Measurements from ENCODE around the gene PRR35. TPM values are rescaled to one million over a fixed set of nuclear protein-coding genes. Genes with fewer than 3 reads are reported as not detected.

PRR35 gene
- total RNA-seq, 1 donor from 2014 or later = not detected

DNA sequence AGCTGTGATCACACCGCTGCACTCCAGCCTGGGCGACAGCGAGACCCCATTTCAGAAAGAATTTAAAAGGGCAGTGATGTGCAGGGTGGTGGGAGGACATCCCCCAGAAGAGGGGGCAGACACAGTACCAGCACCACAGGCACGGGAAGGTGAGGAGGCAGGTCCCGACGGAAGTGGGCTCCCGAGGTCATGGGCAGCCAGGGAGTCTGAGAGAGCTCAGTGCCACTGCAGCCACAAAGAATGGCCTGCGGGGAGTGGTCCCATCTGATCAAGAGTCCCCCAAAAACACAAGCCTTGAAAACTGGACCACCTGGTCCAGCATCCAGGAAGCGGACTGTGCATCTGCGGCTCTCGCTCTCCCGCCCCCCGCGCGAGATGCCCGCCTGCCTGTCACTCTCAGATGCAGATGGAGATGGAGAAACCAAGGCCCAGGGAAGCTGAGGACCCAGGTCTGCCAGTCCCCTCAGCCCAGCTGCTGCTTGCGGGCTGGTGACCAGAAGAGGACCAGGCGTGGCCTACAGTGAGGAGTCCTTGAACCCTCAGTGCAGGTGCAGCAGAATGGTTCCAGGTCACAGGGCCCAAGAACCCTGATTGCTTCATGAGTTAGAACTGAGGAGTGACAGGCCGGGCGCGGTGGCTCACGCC lies 37.0 kb upstream of the PRR35 start:
- Mint-ChIP-seq H3K27me3 (ENCODE audit: low read depth) (no peaks in the 10 kb centered on the region), H3K4me1 (ENCODE audit: low read depth) (peaks cover 12% of the 10 kb centered on the region), H3K9me3 (no peaks in the 10 kb centered on the region), H3K36me3 (ENCODE audit: low read depth) (peaks cover 14% of the 10 kb centered on the region), H3K27ac (no peak overlapping the region), H3K4me3 (ENCODE audit: low read depth) (no peak overlapping the region)
- DNase-seq (ENCODE audit: low spot score) = no peak
- intact Hi-C loops (cut with micrococcal nuclease) = loop anchor here (10.0 kb wide), 1 partner anchor 128 kb away; the partner anchor contains the start of gene NME4

DNA sequence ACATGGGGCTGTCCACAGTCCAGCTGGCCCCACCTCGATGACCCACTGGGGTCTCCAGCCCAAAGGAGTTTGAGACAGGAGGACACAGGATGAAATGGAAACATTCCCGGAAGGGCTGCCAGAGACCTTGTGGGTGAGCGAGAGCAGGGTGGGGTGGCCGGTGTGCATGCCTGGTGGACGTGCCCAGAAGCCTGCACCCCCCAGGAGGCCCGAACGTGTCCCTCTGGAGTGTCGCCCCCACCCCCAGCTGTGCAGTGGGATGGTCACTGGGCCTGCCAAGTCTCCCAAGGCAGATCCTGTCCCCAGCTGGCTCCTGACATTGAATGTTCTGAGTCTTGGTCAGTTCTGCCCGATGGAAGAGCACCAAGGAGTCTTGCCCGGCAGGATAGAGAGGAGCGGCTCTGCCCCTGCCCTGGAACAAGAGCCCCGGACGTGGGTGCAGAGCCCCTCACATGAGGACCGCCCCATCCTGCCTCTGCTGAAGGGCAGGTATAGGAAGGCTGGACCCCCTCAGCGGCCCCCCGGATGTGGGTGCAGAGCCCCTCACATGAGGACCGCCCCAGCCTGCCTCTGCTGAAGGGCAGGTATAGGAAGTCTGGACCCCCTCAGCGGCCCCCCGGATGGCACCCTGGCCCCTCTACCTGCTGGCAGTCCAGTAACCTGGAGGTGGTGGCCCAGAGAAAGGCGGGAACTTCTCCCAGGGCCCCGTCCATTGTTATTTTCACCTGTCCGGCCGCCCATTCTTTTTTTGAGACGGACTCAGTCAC lies 35.7 kb upstream of the PRR35 start:
- Mint-ChIP-seq H3K36me3 (ENCODE audit: low read depth) (peaks cover 19% of the 10 kb centered on the region), H3K4me1 (ENCODE audit: low read depth) (peaks cover 15% of the 10 kb centered on the region), H3K4me3 (ENCODE audit: low read depth) (no peak overlapping the region), H3K9me3 (no peaks in the 10 kb centered on the region), H3K27ac (peak overlapping the region; percentile 55), H3K27me3 (ENCODE audit: low read depth) (no peaks in the 10 kb centered on the region)
- no peak for DNase-seq (ENCODE audit: low spot score)
- intact Hi-C loops (cut with micrococcal nuclease) = loop anchor here (5.0 to 10.0 kb wide), 5 partner anchors 43 to 898 kb away; partner anchors contain the start of genes METTL26, NHLRC4, NME4 and PIGQ

DNA sequence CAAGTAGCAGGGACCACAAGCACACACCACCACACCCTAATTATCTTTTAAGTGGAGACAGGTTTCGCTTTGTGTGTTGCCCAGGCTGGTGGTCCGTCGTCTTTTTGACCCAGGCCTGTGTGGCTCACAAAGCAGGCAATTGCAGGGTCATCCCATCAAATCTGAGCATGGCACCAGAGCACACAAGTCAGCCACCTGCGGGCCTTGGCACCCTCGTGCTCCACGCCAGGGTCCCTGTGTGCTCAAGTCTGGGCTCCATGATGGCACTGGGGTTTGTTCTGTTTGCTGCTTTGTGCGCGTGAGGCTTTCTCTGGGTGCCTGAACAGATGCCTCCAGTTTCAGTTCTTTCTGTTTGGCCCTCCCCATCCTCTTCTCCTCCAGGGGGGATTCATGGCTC lies 35.1 kb upstream of the PRR35 start:
- H3K27ac Mint-ChIP-seq = peak overlapping the region; percentile 99
- H3K36me3 Mint-ChIP-seq (ENCODE audit: low read depth) = peaks cover 21% of the 10 kb centered on the region
- H3K27me3 Mint-ChIP-seq (ENCODE audit: low read depth) = no peaks in the 10 kb centered on the region
- no peaks in the 10 kb centered on the region for H3K9me3 Mint-ChIP-seq
- DNase-seq (ENCODE audit: low spot score) = no peak
- intact Hi-C loops (cut with micrococcal nuclease) = loop anchor here (5.0 to 10.0 kb wide), 5 partner anchors 42 to 897 kb away; partner anchors contain the start of genes METTL26, NHLRC4, NME4 and PIGQ
- peaks cover 18% of the 10 kb centered on the region for H3K4me1 Mint-ChIP-seq (ENCODE audit: low read depth)
- peak overlapping the region; percentile 83 for H3K4me3 Mint-ChIP-seq (ENCODE audit: low read depth)

DNA sequence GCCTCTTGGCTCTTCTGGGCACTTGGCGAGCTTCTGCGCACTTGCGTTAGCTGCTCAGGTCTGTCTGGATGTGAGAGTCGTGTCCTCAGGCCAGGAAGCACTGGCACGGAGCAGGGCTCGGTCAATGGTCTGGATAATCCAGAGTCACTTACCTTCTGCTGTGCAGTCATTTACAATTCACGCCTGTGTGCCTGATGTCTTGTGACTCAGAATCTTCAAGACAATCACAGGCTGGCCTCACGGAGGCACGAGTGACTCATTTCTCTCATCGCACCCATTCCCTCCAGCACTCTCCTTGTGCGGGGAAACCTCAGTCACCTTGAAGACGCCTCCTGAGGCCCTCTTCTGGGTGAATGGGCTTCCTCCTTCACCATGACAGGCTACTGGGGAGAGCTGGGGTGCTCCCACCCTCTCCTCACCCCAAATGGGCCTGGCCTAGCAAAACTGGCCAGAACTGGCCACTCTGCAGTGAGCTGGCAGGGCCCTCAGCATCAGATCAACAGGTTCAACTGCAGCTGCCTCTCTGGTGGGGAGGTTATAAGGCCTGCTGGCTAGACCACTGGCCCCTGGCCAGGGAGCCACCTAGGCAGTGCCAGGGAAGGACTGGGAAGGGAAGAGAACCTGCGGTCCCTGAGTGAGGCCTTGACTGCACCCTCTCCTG lies 34.5 kb upstream of the PRR35 start:
- H3K9me3 Mint-ChIP-seq = no peaks in the 10 kb centered on the region
- peak overlapping the region; percentile 99 for H3K27ac Mint-ChIP-seq
- intact Hi-C loops (cut with micrococcal nuclease) = loop anchor here (5.0 to 10.0 kb wide), 5 partner anchors 42 to 897 kb away; partner anchors contain the start of genes METTL26, NHLRC4, NME4 and PIGQ
- peak; percentile 63 for DNase-seq (ENCODE audit: low spot score)
- peak overlapping the region; percentile 83 for H3K4me3 Mint-ChIP-seq (ENCODE audit: low read depth)
- H3K4me1 Mint-ChIP-seq (ENCODE audit: low read depth) = peaks cover 21% of the 10 kb centered on the region
- peaks cover 25% of the 10 kb centered on the region for H3K36me3 Mint-ChIP-seq (ENCODE audit: low read depth)
- H3K27me3 Mint-ChIP-seq (ENCODE audit: low read depth) = no peaks in the 10 kb centered on the region

DNA sequence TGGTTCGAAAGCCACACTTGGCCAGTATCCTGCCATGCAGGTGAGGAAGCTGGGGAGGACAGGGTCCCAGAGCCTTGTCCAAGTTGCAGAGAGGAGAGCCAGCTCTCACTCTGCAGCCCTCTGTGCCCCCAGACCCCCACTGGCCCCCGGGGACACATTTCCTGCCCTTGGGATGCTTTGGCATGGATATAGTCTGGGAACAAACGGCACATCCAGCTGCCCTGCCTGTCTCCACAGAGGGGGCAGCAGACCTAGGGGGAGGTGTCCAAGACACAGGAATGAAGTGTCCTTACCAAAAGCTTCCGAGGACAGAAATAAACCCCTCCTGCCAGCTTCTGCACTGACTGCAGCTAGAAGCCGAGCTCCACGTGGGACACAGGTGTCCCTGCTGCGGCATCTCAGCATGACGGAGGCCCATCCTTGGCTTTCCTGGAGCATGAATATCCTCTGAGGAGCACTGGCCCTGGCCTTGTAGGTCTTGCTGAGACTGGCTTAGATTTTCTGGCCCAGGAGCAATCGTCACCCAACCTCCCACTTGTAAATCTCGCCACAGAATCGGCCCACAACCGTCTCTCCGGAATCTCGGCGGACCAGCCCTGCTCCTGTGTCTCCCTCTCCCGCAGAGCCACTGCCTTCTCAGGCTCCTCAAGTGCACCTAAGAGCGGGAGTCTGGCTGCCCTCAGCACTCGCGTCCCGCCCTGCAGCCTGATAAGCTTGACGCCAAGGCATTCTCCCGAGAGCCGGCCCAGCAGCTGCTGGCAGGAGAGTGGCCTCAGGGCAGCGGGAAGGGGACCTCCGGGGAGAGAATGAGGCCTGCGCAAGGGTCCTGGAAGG lies 33.8 kb upstream of the PRR35 start:
- Mint-ChIP-seq H3K27me3 (ENCODE audit: low read depth) (no peaks in the 10 kb centered on the region), H3K9me3 (no peaks in the 10 kb centered on the region), H3K36me3 (ENCODE audit: low read depth) (peaks cover 25% of the 10 kb centered on the region), H3K27ac (peak overlapping the region; percentile 99), H3K4me3 (ENCODE audit: low read depth) (peak overlapping the region; percentile 83), H3K4me1 (ENCODE audit: low read depth) (peaks cover 21% of the 10 kb centered on the region)
- intact Hi-C loops (cut with micrococcal nuclease) = loop anchor here (1.0 to 10.0 kb wide), 6 partner anchors 41 to 896 kb away; partner anchors contain the start of genes METTL26, NHLRC4, NME4 and PIGQ
- no peak for DNase-seq (ENCODE audit: low spot score)

DNA sequence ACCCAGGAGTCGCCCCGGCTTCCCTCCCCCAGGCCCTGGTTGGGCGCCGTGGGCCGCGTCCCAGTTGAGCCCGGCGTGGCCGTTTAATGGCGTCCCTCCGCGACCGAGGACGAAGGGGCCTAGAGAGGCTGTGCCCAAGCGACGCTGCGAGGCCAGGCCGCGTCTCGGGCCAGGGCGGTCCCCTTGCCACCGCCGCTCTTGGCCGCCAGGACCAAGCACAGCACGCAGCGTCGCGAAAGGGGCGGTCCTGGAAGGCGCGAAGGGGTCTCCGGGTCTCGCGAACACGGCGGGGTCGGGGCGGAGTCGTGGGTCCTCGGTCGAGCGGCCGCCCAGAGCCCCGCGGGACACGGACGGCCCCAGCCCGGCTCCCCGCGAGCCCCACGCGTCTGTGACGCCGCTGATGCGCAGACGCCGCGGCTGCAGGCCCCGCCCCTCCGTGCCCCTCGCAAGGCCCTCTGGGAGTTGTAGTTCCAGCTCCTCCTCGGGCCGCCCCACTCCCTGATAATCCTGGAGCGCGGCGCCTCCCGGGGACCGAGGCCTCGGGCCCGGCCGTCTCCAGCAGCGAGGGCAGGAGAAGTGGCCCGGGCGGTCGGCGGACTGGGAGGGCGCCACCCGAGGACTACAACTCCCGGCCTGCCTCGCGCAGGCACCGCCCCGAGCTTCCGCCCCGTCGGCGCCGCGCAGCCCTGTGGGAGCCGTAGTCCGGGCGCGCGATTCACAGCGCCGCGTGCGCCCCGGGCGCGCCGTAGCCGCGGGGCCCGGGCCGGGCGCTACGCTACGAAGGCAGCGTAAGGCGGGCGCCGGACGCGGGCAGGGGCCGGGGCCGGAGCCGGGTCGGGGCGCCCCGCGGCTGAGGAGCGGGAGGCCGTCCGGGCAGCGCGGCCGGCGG lies 32.9 kb upstream of the PRR35 start, which contains the start of gene CAPN15:
TSS of gene CAPN15 (plus strand) at position 698 of the 889 bp plus-strand sequence. CDS start 19,127 bp downstream, outside the sequence.
- DNase-seq (ENCODE audit: low spot score) = peak; percentile 82
- no peaks in the 10 kb centered on the region for H3K9me3 Mint-ChIP-seq
- no peaks in the 10 kb centered on the region for H3K27me3 Mint-ChIP-seq (ENCODE audit: low read depth)
- H3K36me3 Mint-ChIP-seq (ENCODE audit: low read depth) = peaks cover 25% of the 10 kb centered on the region
- H3K4me1 Mint-ChIP-seq (ENCODE audit: low read depth) = peaks cover 21% of the 10 kb centered on the region
- peak within 1 kb of the TSS; percentile 99 for H3K27ac Mint-ChIP-seq
- intact Hi-C loops (cut with micrococcal nuclease) = loop anchor here (1.0 to 10.0 kb wide), 6 partner anchors 40 to 895 kb away; partner anchors contain the start of genes METTL26, NHLRC4, NME4 and PIGQ
- H3K4me3 Mint-ChIP-seq (ENCODE audit: low read depth) = peak within 1 kb of the TSS; percentile 95

DNA sequence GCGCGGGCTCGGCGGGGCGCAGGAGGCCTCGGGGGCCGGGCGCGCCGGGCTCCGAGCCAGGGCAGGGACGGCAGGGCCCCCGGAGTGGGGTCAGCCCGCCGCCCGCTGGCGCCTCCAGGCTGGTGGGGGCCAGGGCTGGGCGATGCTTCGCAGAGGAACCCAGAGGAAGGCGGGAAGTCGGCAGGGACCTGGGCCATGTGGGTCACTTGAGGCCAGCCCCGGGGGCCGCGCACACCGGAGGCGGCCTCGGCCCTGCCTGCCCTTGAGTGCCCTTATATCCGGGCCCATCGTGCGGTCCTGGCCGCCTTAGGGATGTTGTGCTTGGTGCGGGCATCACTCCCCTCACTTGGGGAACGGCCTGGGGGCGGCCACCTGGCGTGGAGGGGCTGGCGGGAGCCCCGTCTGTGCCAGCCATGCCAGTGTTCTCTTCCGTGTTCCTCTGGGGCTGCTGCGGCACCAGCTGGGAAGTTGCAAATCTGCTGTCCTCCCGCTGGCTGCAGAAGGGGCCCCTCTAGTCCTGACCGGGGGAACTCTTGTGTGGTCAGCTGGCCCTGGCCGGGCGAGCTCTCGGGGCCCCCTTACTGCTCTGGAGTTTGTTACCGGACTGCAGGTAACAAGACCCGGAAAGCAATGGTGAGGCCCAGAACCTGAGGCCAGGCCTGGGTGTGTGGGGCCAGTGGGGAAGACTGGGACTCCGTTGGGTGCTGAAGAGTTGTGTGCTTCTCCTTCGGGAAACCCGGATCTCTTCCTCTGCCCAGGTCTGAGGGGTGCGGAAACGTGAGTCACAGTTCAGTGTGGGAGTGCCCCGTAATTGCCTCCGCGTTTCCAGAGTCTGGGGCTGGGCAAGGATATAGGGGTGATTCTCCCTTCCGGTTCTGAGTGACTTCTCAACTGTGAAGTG lies 31.8 kb upstream of the PRR35 start:
- Mint-ChIP-seq H3K27ac (peak overlapping the region; percentile 92), H3K27me3 (ENCODE audit: low read depth) (no peaks in the 10 kb centered on the region), H3K4me1 (ENCODE audit: low read depth) (peaks cover 21% of the 10 kb centered on the region), H3K9me3 (no peaks in the 10 kb centered on the region), H3K4me3 (ENCODE audit: low read depth) (peak overlapping the region; percentile 95), H3K36me3 (ENCODE audit: low read depth) (peaks cover 21% of the 10 kb centered on the region)
- peak; percentile 24 for DNase-seq (ENCODE audit: low spot score)
- intact Hi-C loops (cut with micrococcal nuclease) = loop anchor here (5.0 to 10.0 kb wide), 5 partner anchors 39 to 894 kb away; partner anchors contain the start of genes METTL26, NHLRC4, NME4 and PIGQ

DNA sequence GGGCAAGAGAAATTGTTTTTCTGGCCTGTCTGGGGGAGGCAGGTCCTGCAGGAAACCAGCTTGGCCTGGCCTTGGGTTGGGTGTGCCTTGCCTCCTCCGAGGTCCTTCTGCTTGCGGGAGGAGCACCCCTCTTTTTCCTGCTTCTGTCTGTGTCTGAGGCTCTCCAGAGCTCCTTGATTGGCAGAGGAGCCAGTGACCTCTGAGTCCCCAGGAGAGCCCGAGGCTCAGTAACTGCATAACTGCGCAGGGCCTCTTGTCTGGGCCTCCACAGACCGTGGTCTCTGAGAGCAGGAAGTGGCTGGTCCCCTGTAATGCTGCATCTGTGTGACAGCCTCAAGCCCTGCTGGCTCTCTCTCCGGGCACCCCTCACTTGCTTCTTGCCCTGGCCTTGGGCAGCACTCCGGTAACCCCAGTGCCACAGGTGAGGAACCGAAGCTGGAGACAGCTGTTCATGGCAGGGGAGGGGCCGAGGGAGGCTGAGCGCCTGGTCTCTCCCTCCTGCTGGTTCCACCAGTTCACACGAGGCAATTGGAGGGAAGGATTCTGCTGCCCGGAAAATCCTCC lies 31.1 kb upstream of the PRR35 start:
- Mint-ChIP-seq H3K27me3 (ENCODE audit: low read depth) (no peaks in the 10 kb centered on the region), H3K36me3 (ENCODE audit: low read depth) (peaks cover 21% of the 10 kb centered on the region), H3K27ac (peak overlapping the region; percentile 92), H3K4me1 (ENCODE audit: low read depth) (peaks cover 19% of the 10 kb centered on the region), H3K9me3 (no peaks in the 10 kb centered on the region), H3K4me3 (ENCODE audit: low read depth) (peak overlapping the region; percentile 95)
- no peak for DNase-seq (ENCODE audit: low spot score)
- intact Hi-C loops (cut with micrococcal nuclease) = loop anchor here (5.0 to 10.0 kb wide), 5 partner anchors 38 to 893 kb away; partner anchors contain the start of genes METTL26, NHLRC4, NME4 and PIGQ

DNA sequence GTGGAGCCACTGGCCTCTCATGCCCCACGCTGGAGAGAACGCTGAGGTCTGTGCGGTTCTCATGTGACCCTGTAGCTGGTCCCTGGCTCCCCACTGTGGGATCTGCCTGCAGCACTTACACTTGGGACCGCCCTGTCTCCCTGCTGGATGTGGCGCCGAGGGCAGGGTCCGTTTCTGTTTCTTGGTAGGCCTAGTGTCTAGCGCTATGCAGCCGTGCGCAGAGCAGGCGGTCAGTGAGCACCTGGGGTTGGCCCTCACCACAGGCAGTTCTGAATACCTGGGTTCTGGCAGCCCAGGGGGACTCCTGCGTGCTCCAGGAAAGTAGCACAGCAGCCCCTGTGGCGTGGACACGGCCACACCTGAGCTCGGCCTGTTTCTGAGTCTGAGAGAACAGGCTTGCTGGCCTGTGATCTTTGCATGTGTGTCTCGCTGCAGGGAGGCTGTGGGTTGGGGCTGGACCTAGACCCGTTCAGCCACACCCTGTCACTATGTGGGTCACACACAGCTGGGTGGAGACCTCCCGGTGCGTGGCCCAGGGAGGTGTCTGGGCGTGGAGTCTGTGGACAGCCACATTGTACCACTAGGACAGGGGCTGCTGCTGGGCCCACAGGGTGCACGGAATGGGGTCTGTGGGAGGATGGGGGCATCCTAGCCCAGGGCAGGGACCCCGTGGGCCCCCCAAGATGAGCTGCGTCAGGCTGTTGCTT lies 29.9 kb upstream of the PRR35 start:
- Mint-ChIP-seq H3K4me1 (ENCODE audit: low read depth) (peaks cover 15% of the 10 kb centered on the region), H3K27me3 (ENCODE audit: low read depth) (no peaks in the 10 kb centered on the region), H3K9me3 (no peaks in the 10 kb centered on the region), H3K27ac (no peak overlapping the region), H3K4me3 (ENCODE audit: low read depth) (peak overlapping the region; percentile 66), H3K36me3 (ENCODE audit: low read depth) (peaks cover 21% of the 10 kb centered on the region)
- no peak for DNase-seq (ENCODE audit: low spot score)
- intact Hi-C loops (cut with micrococcal nuclease) = no loop called here

Data from activated T-helper 2 cell treated with anti-CD3 and anti-CD28 coated beads, Interferon-gamma antibody, Interleukin-2, Interleukin-4, amounts not matched to agents 10 μg/mL and 5 μg/mL and 100 μg/mL, durations not matched to agents 14 hours and 24 hours and 36 hours (primary cell).